ENCODE data around the gene SCAF1.

GRCh38 chr19:49613374-49613773, 28.6 kb upstream of the SCAF1 start:
- TF ChIP-seq CTCF (IDR thresholded peaks at IDR 0.05; ENCODE audit: low read length) (no peak), EZH2phosphoT487 (IDR thresholded peaks at IDR 0.05; ENCODE audit: low read length) (no peak), EZH2 (optimal IDR thresholded peaks at IDR 0.05; ENCODE audit: low read depth, low read length) (no peak)

All from MM.1S (cell line).